KOPT-K1 (cell line): ENCODE data around the gene SLC22A7.

Experiments used
- H3K27ac ChIP-seq: fragments of 200-600 bp; sonication (generic); 2 replicates; pipeline ENCODE4 v1.5.1; 2016; ENCODE audit warnings: antibody characterized with exemption, mild to moderate bottlenecking, low read depth, low read length; ENCODE audit not compliant: poor library complexity, severe bottlenecking
- H3K36me3 ChIP-seq: fragments of 200-600 bp; sonication (generic); 2 replicates; pipeline ENCODE4 v1.5.1; 2017; ENCODE audit warnings: antibody characterized with exemption, mild to moderate bottlenecking, low read length, moderate library complexity; ENCODE audit not compliant: insufficient read depth
- H3K9me3 ChIP-seq: fragments of 200-600 bp; sonication (generic); 2 replicates; pipeline ENCODE4 v1.5.1; 2017; ENCODE audit warnings: antibody characterized with exemption, low read length, mild to moderate bottlenecking; ENCODE audit not compliant: insufficient read depth, poor library complexity, severe bottlenecking

SLC22A7 gene

DNA sequence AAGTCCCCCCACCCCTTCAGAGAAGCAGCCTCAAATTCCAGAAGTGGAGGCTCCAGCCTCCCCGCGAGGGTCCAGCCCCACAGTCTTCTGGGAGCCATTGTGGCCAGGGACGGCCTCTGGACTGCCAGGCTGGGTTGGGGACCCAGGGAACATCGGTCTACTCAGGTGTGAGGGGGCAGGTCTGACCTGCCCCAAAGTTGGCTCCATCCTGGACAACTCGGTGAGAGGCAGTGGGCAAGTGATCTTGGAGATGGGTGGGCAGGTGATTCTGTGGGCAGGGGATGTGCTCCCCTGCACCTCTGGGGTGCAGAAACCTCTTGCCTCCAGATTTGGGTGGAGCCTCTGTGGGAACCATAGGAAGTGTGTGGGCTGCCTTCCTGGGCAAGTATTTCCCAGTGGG lies 12.2 kb upstream of the SLC22A7 start:
- Histone ChIP-seq H3K9me3 (no peaks in the 10 kb centered on the region), H3K27ac (no peak overlapping the region), H3K36me3 (no peaks in the 10 kb centered on the region)

- no peaks in the 10 kb centered on the region for H3K9me3 ChIP-seq
- no peak overlapping the region for H3K27ac ChIP-seq
- no peaks in the 10 kb centered on the region for H3K36me3 ChIP-seq
Measured at GRCh38 chr6:43286456-43286979, 11.5 kb upstream of the SLC22A7 start.

DNA sequence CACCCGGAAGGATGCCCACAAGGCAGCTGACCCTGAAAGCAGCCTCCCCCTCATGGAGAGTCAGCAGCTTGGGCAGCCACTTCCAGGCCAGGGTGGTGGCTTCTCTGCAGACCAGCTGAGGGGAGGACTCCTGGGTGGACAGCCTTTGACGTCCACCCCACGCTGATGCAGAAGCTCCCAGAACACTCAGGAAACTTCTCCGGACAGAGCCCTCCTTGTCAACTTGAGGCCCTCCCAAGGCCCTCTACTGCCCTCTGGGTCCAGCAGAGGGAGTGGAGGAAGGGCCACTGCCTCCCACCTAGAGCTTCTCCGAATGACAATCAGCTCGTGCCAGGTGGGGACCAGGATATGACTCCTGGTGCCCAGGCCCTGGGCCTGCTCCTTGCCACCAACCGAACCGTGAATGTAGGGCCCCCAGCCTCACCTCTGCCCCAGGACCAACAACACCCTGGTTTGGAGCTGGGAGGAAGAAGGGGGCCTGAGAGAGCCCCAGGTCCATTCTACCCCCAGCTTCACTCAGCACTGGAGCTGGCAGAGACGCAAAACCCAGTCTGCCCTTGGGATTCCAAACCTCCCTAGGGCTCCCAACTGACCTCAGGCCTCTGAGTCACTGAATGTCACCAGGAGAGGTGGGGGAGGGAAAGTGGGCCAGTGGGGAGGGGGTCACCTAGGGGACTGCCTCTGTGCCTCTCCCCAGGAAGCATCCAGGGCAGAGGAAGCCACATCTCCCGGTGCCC lies 10.9 kb upstream of the SLC22A7 start:
- Histone ChIP-seq H3K27ac (no peak overlapping the region), H3K9me3 (no peaks in the 10 kb centered on the region)

DNA sequence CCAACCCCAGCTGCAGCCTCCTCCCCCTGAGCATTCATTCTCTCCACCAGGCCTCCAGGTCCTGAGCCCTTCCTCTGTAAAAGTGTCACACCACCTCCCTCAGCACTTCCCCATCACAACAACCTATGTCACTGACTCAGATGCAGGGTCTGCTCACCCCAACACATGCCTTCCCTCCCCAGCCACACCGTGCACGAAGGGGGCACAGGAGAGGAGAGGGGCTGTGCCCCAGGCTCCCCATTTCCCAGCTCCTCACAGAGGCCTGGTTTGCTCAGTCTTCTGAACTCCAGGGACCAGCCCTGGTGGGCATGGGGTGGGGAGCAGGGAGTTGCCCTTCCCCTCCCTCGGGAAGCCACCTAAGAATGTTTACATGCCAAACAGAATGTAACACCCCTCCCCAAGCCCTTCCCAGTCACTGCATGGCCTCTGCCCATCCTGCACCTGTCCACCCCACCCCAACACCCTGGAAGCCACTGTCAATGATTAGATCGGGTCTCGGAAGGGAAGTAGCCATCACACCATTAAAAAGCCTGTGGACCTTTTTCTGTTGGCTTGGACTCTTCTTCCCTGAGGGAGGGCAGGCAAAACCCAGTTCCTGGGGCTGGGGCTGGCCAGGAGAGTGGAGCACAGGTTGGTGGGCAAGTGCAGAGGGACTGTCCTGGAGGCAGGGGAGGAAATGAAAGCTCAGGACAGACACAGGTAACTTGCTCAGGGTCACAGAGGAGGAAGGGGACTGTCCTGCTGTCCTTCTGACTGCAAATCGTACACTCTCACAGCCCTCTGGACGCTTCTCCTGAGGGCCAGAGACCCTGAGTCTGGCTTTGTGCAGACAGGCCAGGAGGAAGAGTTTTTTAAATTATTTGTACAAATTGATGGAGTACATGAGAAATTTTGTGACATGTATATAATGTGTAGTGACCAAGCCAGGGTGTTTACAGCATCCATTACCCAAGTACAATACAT lies 10.1 kb upstream of the SLC22A7 start:
- Histone ChIP-seq H3K9me3 (no peaks in the 10 kb centered on the region), H3K36me3 (no peaks in the 10 kb centered on the region), H3K27ac (no peak overlapping the region)

More for the DNA sequence above, 10.9 kb upstream of the SLC22A7 start:
- no peaks in the 10 kb centered on the region for H3K36me3 ChIP-seq

DNA sequence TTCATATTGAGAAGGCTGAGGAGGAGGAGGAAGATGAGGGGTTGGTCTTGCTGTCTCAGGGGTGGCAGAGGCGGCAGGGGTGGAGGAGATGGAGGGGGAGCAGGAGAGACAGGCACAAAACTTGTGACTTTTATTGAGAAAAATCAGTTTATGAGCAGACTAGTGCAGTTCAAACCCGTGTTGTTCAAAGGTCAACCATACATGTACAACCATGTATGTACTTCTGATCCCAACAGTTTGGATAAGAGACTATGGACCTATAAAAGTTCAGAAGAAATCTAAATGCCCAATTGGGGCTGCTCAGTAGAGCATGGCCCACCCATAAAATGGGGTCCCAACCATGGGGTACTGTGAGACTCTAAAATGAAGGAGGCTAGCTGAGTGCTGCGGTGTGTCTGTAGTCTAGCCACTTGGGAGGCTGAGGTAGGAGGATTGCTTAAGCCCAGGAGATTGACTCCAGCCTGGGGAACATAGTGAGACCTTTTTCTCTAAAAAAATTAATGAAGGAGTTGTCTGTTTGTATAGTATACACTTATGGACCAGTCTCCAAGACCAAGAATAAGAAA lies 7.6 kb upstream of the SLC22A7 start:
- Histone ChIP-seq H3K36me3 (no peaks in the 10 kb centered on the region), H3K27ac (no peak overlapping the region), H3K9me3 (no peaks in the 10 kb centered on the region)

GRCh38 chr6:43290905-43291355 lies 7.1 kb upstream of the SLC22A7 start:
- no peaks in the 10 kb centered on the region for H3K9me3 ChIP-seq
- H3K27ac ChIP-seq: no peak overlapping the region
- no peaks in the 10 kb centered on the region for H3K36me3 ChIP-seq

DNA sequence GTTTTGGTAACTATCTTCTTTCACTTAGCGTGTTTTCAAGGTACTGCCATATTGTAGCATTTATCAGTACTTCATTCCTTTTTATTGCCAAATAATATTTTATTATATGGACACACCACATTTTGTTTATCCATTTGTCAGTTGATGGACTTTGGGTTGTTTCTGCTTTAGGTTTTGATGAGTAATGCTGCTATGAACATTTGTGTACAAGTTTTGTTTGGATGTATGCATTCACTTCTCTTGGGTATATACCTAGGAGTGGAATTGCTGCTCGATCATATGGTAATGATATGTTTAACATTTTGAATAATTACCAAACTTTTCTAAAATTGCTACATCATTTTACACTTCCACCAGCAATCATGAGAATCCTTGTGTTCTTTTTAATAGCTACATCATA lies 6.4 kb upstream of the SLC22A7 start:
- Histone ChIP-seq H3K9me3 (no peaks in the 10 kb centered on the region), H3K27ac (no peak overlapping the region), H3K36me3 (no peaks in the 10 kb centered on the region)

DNA sequence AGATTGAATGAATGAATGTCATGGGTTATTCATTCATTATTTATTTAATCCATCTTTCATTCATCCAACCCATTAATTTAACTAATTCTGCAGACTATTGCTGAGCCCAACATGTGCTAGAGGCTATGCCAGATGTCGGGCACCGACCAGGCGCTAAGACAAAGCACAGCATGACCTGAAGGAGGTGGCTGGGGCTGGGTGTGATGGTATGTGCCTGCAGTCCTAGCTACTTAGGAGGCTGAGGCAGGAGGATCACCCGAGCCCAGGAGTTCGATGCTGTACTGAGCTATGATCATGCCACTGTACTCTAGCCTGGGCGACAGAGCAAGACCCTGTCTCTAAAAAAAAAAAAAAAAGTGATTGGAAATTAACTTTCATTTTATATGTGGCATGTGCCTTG lies 5.7 kb upstream of the SLC22A7 start:
- H3K9me3 ChIP-seq: no peaks in the 10 kb centered on the region

DNA sequence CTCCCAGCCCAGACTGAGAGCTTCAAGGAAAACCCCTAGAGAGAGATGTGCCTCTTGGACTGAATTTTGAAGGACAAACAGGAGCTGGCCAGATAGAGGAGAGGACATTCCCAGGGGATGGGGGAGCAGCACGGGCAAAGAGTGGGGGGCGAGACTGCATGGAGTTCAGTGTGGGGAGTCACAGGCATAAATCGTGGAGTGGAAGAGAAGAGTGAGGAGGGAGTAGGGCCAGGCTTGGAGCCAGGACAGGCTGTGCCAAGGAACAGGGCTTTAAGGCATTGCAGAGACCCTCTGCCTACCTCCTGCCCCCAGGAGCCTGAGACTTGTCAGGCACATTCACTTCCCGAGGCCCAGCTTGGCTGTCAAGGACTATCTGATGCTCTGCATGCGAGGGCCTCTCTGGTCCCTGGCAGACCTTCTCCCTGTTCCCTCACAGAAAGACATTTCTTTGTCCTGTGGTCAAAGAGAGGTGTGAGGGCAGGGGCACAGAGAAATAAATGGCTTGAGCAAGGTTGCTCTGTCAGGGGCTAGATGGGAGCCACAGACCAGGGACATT lies 5.2 kb upstream of the SLC22A7 start:
- H3K36me3 ChIP-seq: no peaks in the 10 kb centered on the region
- no peaks in the 10 kb centered on the region for H3K9me3 ChIP-seq
- H3K27ac ChIP-seq: no peak overlapping the region

More for the DNA sequence above, 5.7 kb upstream of the SLC22A7 start:
- Histone ChIP-seq H3K27ac (no peak overlapping the region), H3K36me3 (no peaks in the 10 kb centered on the region)

DNA sequence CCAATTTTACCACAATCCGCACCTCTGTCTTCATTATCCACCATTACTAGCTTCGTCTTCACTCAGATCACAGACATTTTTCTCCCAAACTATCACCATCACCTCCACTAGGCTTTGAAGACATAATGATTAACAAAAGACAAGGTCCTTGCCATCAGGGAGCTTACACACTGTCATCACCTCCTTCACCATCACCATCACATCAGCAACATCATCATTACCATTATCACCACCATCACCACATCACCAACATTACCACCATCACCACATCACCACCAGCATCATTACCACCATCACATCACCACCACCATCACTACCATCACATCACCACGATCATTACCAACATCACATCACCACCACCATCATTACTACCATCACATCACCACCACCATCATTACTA lies 4.4 kb upstream of the SLC22A7 start:
- Histone ChIP-seq H3K9me3 (no peaks in the 10 kb centered on the region), H3K27ac (no peak overlapping the region), H3K36me3 (no peaks in the 10 kb centered on the region)

GRCh38 chr6:43294536-43294935 lies 3.5 kb upstream of the SLC22A7 start:
- Histone ChIP-seq H3K9me3 (no peaks in the 10 kb centered on the region), H3K27ac (no peak overlapping the region)

GRCh38 chr6:43295456-43295855 lies 2.6 kb upstream of the SLC22A7 start:
- no peaks in the 10 kb centered on the region for H3K36me3 ChIP-seq
- no peak overlapping the region for H3K27ac ChIP-seq
- H3K9me3 ChIP-seq: no peaks in the 10 kb centered on the region

More at GRCh38 chr6:43294536-43294935, 3.5 kb upstream of the SLC22A7 start:
- H3K36me3 ChIP-seq: no peaks in the 10 kb centered on the region

GRCh38 chr6:43296780-43297497 lies 1.1 kb upstream of the SLC22A7 start:
- H3K27ac ChIP-seq: no peak overlapping the region
- H3K36me3 ChIP-seq: no peaks in the 10 kb centered on the region
- H3K9me3 ChIP-seq: no peaks in the 10 kb centered on the region

DNA sequence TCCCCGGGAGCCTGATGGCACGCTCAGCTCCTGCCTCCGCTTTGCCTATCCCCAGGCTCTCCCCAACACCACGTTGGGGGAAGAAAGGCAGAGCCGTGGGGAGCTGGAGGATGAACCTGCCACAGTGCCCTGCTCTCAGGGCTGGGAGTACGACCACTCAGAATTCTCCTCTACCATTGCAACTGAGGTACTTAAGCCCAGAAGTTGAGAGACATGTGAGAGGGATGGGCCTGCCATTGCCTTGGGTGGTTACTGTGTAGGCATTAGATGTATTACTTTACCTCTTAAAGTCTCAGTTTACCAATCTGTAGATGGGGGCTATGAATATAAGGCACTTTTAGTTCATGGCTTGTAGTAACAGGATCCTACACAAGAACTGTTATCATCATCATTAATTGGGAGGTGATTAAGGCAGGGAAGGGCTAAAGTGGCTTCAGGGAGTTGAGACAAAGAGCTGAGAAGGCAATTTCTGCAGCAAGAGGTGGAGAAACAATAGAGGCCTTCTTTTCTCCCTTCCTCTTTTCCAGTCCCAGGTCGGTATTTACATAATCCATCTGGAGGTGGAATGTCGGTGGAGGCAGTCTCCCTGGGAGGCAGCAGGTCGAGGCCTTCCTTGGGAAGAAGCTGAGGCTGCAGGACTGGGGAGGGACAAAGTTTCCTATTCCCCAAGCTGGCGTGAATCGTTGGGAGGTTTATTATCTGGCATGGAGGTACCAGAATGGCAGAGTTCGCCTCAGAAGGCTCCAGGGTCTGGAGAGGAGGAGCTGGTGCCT lies 691 bp downstream of the SLC22A7 start:
- no peaks in the 10 kb centered on the region for H3K9me3 ChIP-seq
- no peaks in the 10 kb centered on the region for H3K36me3 ChIP-seq
- no peak overlapping the region for H3K27ac ChIP-seq
